A172 (cell line): ENCODE results near the gene TEX51. TPM values are rescaled to one million over a fixed set of nuclear protein-coding genes. Genes with fewer than 3 reads are reported as not detected.

Experiments used
- total RNA-seq: library from RNA; depleted of rRNA; stranded (reverse); fragments of >200 nt; shearing (Covaris generic); gene quantifications from 2 replicates; pipeline ENCODE4 v1.2.3, GENCODE V29; 2014; rRNA removed

TEX51 gene
- total RNA-seq, 1 experiment from 2014 or later, result not detected

Other genes starting within 250 kb of the TEX51 start
- gene GYPC, start 242.7 kb upstream of the TEX51 start, total RNA-seq, result 44.7 and 59.0 TPM in 2 replicates
- gene BIN1, start 208.3 kb downstream of the TEX51 start, total RNA-seq, result 114 and 117 TPM in 2 replicates